GM12873 (cell line): ENCODE data around the gene LYSMD4.

Source experiments
- CTCF ChIP-seq: IDR thresholded peaks from 2 replicates; pipeline ENCODE4 v1.5.1; 2012; ENCODE audit warnings: low read depth, mild to moderate bottlenecking, moderate library complexity, low read length, control low read depth; ENCODE audit not compliant: insufficient read depth; ENCODE audit errors: missing control alignments

The LYSMD4 gene

DNA sequence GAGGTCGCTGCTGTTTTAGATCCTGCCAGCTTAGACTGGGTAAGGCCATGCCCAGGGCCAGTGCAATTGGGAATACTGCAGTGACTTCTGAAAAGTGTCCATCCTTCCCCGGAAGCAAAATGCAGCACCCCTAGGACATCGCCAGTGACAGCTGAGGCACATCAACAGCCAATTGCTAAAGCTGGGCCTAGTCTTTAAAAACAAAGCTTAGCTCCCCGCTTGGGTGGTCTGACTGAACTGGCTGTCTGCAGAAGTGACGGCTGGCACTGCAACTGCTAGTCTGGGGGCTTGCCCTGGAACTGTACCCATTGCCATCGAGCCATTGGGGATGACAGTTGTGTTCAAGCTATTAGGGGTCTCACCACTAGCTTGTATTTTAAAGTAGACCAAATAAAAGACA lies 4.3 kb downstream of the LYSMD4 start:
- TF ChIP-seq CTCF: no peak

DNA sequence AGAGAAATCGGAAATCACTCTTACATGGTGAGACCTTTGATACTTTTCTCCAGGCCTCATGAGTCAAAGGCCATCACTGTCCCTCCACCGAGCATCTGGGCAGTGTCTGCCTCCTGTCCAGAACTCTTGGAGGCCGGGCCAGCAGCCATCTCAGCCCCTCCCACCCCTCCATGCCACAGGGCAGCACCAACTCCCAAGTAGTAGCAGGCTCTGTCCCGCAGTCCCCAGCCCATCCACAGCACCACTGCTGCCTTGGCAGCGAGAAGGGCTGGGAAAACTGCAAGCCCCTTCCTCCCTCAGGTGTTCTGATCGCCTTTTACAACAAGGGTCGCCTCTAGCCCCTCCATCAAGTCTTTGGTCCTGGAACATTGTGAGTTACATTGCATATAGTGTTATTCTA lies 5.5 kb downstream of the LYSMD4 start:
- no peak for TF ChIP-seq CTCF

GRCh38 chr15:99727330-99727729 lies 5.9 kb downstream of the LYSMD4 start:
- no peak for TF ChIP-seq CTCF

DNA sequence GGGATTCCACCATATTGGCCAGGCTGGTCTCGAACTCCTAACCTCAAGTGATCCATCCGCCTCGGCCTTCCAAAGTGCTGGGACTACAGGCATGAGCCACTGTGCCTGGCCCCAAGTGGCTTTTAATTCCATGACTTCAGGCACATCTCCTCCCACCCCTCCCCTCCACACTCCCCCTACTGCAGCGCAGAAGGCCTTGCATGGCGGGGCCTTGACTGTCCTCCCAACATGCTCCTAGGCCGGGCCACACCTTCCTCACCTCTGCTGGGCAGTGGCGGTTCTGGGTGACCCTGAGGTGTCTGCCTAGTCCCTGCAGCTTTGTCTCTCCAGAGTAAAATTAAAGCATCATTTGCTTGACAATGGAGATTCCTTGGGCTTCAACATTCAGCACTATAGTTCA lies 6.9 kb downstream of the LYSMD4 start:
- no peak for TF ChIP-seq CTCF

DNA sequence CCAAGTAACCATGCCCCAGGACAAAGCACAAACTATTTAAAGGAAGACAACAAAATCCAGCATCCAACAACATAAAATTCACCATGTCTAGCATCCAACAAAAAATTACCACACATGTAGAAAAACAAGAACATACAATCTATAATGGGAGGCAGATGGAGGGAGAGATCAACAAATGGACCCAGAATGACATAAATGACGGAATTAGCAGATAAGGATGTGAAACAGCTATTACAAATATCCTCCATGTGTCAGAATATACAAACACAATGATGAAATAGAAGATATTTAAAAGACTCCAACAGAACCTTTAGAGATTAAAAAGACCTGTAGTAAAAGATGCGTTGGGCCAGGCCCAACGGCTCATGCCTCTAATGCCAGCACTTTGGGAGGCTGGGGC lies 10.8 kb downstream of the LYSMD4 start:
- no peak for TF ChIP-seq CTCF

- no peak for TF ChIP-seq CTCF
Measured at GRCh38 chr15:99721896-99722295, 11.3 kb downstream of the LYSMD4 start.

GRCh38 chr15:99721104-99721778 lies 12.0 kb downstream of the LYSMD4 start:
- TF ChIP-seq CTCF: no peak
